Stimulated activated CD8-positive, alpha-beta memory T cell treated with anti-CD3 and anti-CD28 coated beads, Interleukin-7, amount 100 ng/mL, for 1 hour (primary cell): Measurements from ENCODE around the gene PTRH1.

Experiments used
- DNase-seq, 2 donors: peaks; one replicate each; pipeline ENCODE4 v3.0.0-alpha.2; 2020; ENCODE audit warnings: low read depth in 2 of 2

PTRH1 gene

DNA sequence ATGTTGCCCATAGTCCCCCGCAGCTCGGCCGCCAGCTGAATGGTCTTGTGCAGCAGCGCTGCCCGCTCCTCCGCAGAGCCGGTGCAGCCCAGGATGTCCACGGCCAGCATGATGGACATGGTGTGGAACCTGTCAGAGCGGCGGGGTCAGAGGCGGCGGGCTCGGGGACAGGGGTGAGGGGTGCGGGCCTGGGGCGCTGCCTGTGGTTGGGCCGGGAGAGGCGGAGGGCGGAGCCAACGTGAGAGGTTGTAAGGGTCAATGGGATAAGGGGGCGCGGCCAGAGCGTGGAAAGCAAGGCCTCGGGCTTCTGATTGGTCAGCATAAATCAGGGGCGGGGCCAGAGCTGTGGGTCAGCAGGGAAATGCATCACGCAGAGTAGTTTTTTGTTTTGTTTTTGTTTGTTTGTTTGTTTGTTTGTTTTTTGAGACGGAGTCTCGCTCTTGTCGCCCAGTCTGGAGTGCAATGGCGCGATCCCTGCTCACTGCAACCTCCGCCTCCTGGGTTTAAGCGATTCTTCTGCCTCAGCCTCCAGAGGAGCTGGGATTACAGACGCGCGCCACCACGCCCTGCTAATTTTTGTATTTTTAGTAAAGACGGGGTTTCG, 26.5 kb upstream of the PTRH1 start:
- DNase-seq = no peak

DNA sequence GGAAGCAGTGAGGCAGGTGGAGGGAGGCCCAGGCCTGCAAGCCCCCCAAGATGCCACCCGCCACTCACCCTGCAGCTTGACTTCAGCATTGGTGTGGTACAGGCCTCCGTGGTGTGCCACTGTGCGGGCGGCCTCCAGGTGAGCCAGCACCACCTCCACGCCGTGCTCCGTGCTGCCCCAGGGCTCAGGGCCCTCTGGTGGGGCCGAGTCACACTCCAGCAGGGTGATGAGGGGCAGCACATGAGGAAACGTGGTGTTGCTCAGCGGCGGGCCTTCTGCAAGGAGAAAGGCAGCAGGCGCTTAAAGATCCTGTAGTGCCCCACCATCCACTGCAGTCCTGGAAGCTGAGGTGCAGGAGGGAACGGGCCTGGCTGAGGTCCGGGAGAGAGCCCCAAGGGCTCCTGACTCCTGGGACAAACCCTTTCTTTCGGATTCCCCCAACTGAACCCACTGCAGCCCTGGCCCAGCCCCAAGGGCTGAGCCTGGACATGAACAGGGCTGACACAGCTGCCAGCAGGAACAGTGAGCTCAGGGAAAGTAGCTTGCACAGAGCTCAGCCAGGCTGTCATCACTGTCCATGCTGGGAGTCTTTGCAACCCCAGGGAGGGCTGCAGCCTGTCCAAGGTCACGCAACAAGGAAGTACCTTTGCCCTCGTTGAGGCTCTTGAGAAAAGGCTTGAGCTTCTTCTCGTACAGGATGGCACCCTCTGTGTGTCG, 24.3 kb upstream of the PTRH1 start:
- DNase-seq = no peak

GRCh38 chr9:127738666-127739065, 23.2 kb upstream of the PTRH1 start:
- DNase-seq = no peak

DNA sequence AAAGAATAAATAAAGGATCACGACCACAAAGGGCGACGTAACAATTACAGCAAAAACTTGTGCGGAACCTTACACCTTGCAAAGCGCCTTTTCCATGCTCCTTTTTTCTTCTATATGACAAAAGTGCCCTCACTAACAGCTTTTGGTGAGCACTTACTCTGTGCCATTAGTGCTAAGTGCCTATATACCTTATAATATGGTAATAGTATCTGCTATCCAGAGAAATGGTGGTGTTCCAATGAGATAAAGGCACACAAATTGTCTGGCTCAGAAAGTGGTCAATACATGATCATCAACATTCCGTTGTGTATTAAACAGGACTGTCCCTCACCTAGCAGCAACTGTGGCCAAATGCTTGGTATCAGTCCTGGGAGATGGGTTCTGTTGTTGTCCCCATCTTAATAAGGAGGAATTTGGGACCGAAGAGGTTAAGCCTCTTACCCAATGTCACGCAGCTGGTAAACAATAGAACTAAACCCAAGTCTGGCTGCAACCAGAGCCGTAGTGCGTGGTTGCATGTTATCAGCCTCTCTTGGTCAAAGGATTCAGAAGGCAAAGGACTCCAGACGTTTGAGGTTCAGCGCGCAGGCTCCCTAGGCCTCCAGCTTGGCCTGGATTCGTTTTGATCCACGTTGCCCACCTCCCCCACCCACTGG, 20.2 kb upstream of the PTRH1 start:
- DNase-seq = no peak

DNA sequence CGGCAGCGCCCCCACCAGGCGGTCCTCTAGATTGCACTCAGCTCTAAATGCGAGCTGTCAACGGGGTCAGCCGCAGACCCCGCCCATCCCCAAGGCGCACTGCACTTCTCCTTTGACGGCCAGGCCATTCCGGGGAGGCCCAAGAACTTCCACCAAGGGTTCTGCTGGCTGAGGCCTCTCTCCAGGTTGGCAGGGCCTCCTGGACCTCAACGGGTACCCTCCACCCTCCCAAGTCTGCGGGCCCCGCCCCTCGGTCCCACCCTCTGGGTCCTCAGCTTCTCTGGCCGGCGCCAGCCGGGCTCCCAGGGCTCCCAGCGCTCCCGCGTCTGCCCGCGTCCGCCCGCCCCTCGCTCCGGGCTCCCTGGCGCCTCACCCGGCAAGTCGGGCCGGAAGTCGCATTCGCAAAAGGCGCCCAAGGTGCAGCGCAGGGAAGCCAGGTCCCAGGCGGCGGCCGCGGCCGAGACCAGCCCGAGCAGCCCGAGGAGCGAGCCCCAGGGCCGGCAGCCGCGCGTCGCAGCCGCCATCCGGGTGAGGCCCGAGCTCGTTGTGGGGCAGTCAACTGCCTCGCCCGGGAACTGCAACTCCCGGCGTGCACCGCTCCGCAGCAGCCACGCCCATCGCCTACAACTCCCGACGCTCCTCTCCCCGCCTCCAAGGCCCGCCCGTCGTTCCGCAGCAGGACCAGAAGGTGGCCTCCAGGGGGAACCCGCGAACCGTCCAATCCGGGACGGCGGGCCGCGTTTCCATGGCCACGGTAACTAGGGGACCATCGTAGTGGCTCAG, 19.5 kb upstream of the PTRH1 start, which contains the start of gene TOR2A:
TSS of gene TOR2A (minus strand) at position 548 of the 783 bp plus-strand sequence. CDS start at position 524, 24 bp downstream.
- peak; percentile 97 for DNase-seq

- no peak for DNase-seq
Measured at GRCh38 chr9:127734247-127734746, 18.8 kb upstream of the PTRH1 start.

DNA sequence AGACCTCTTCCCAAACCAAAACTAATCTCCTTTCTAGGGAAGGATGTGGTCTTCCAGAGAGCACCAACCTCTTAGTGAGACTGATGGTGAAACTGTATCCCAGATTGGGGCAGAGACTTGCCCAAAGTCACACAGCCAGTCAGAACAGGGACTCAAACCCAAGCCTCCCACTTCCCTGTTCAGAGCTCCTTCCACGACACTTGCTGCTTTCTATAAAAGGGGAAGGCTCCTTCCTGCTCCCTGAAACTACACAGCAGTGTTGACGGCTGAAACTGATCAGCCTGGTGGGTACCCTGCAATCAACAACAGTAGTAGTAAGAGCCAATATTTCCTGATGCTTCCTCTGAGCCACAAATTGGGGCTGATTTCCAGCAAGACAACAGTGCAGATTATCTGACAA, 18.2 kb upstream of the PTRH1 start:
- DNase-seq = no peak

DNA sequence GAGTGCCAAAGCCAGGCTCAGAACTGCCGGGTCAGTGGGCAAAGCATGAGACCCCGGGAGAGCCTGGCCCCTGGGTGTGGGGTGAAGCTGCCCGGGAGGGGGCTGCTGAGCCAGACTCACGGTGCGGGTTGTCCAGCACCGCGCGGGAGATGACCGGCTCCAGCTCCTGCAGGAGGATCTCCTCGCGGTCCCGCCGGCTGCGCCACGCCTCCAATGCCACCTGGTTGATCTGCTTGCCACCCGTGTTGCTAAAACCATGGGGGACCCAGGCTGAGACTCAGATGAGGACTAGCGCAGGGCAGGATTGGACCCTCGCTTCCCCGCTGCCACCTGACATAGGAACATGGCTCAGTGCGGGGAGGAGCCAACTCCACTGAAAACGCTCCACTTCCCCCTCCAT, 17.0 kb upstream of the PTRH1 start:
- DNase-seq = no peak

- DNase-seq = no peak
Measured at GRCh38 chr9:127731938-127732337, 16.5 kb upstream of the PTRH1 start.

GRCh38 chr9:127730799-127731410, 15.4 kb upstream of the PTRH1 start:
- DNase-seq = no peak

- no peak for DNase-seq
Measured at GRCh38 chr9:127730262-127730661, 14.8 kb upstream of the PTRH1 start.

GRCh38 chr9:127729522-127730256, 14.2 kb upstream of the PTRH1 start:
- DNase-seq = no peak

DNA sequence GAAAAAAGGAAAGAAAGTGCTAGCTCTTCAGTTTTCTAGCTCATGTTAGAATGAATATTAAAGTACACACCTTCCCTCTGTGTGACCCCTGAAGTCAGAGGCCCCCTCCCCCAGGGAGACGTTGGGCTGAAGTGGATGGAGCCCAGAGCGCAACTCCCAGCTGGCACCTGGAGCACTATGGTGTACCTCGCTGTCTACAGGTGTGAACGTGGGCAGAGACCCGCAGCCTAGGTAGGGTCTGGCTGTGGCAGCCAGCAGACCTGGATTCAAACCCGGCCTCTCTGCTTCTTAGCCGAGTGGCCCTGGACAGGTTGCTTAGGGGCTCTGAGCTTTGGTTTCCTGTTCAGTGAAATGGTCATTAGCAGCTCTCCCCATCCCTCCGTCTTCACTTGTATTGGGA, 13.3 kb upstream of the PTRH1 start:
- DNase-seq = no peak

GRCh38 chr9:127726871-127727270, 11.4 kb upstream of the PTRH1 start:
- DNase-seq = no peak

GRCh38 chr9:127724012-127724411, 8.5 kb upstream of the PTRH1 start:
- no peak for DNase-seq

GRCh38 chr9:127723444-127723843, 8.0 kb upstream of the PTRH1 start:
- DNase-seq = no peak

DNA sequence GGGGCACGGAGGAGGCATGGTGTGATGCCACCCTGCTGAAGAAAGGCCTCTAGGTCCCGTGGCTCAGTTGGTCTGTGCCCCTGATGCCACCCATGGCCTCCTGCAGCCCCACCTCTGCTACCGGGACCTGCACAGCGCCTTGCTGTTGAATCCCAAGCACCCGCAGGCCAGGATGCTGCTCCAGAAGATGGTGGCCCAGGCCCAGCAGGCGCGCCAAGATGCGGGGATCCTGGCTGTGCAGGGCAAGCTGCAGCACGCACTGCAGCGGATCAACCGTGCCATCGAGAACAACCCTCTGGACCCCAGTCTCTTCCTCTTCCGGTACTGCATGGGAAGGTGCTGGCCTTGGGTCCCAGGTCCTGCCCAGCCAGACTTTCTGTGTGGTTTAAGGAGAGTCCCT, 7.5 kb upstream of the PTRH1 start:
- DNase-seq = no peak

DNA sequence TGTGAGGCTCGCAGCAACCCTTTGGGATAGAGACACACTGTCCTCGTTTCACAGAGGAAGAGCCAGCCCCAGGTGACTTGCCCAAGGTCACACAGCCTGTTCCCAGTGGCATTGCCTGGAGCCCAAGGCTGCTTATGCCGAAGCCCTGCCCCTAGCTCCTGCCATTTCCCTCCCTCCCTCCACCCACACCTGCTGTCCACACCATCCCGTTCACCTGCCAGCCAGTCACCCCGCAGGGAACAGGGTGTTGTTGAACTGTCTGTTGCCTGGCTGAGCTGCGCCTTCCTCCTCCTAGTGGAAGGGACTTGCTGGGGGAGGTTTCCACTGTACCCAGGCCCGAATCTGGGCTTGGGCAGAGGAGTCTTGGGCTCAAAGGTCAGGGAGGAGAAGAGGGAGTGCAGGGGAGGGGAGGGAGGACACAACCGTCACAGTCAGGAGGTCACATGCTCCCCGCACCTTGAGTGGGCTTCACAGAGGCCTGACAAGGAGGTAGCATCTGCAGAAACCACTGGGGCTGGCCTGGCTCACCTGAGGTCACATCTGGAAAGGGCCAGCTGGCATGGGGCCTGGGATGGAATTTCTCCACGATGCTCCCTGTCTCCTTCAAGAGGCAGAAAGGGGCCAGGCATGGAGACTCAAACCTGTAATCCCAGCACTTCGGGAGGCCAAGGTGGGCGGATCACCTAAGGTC, 6.7 kb upstream of the PTRH1 start:
- DNase-seq = no peak

DNA sequence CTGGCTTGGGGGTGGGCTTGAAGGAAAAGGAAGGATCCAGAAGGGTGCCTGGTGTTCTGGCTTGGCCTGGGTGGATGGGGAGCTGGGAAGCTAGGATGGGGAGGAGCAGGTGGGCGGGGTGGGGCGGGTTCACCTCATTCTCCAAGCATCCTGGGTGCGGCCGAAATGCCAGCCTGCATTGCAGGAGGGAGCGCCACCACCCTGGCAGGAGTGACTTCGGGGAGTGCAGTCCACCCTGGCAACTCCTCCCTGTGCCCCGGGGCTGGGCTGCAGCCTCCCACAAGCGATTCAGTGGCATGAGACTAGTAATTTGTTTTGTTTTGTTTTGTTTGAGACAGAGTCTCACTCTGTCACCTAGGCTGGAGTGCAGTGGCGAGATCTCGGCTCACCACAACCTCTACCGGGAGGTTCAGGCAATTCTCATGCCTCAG, 5.9 kb upstream of the PTRH1 start:
- no peak for DNase-seq

DNA sequence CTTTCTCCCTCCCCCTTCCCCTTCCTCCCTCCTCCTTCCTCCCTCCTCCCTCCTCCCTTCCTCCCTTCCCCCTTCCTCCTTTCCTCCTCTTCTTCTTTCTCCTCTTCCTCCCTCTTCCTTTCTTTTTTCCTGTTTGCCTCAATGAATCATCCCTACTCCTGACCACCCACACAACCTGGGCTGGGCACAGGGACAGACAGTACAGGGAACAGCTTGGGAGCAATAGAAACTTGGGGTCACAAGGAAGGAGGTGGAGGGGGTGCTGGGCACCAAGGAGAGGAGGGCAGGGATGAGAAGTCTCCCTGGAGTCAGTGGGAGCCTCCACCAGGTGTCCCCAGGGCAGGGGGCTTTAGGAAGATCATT, 5.4 kb upstream of the PTRH1 start:
- DNase-seq = no peak
